ENCODE data around the gene ZCCHC14.
"Not testable (repeated sequence)": the region's sequence is repeated elsewhere in the genome, so short reads cannot be mapped to it uniquely, and the experiment has no call there.

Gene ZCCHC14

DNA sequence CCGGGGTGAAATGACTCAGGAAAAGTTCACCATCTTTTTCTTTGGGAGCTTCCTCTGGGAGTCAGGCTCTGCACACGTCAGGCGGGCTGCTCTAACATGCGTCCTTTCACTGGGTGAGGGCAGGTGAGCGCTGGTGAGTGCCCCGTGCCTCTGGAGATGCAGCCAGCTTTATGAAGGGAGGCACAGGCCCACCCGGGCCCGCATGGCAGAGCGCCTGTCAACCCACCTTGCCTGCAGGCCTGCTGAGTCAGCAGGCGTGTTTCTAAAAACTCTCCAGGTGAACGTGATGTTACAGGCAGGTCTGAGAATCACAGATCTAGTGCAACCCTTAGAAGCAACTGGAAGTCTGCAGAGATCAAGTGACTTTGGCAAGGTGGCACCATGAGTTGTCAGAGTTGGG, 82.3 kb downstream of the ZCCHC14 start:
- no peak for DNase-seq (ENCODE audit: low read depth, low spot score)

- DNase-seq (ENCODE audit: low read depth, low spot score): no peak
Measured at GRCh38 chr16:87409781-87410180, 83.0 kb downstream of the ZCCHC14 start.

DNA sequence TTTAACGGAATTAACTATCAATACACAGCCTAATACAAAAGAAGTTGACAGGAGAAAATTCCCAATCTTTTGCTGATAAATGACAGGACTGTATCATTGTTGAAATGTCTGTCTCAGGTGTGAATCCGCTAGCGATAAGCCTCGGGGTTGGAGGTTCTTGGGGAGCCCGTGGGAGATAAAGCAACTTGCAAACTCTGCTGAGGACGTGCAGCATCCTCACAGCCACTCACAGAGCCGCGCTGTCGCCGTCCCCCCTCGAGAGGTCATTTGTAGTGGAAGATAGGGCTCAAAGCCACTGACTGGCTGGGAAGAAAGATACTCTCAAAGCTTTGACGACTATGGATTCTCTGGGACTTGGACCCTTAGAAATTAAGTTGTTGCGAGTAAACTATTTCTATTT, 83.7 kb downstream of the ZCCHC14 start:
- DNase-seq (ENCODE audit: low read depth, low spot score): no peak

- DNase-seq (ENCODE audit: low read depth, low spot score): no peak
Measured at GRCh38 chr16:87407511-87408112, 85.2 kb downstream of the ZCCHC14 start.

DNA sequence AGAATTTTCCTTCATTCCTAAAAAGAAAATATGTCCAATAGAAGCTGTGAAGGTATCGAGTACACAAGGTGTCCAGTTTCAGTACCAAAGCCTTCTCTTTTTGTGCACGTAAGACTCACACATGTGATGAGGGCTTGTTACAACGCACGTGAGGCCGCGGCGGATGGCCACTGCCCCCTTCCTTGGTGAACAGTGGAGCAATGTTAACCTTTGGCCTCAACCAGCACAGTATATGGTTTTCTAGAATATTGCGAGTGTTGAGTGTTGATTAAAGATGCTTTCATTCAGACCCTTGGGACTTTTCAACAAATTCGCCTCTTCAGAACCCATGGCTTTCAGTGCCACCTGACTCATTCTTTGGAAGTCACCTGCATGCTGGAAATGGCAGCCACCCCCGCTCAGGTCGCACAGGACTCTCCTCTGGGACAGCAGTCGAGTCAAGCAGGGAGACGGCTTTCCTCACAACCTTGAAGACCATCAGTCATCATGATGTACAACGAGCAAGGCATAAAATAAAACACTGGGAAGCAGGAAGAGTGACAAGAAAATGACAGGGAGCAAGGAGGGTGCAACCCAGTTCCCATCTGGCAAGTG, 86.2 kb downstream of the ZCCHC14 start:
- DNase-seq (ENCODE audit: low read depth, low spot score): no peak

DNA sequence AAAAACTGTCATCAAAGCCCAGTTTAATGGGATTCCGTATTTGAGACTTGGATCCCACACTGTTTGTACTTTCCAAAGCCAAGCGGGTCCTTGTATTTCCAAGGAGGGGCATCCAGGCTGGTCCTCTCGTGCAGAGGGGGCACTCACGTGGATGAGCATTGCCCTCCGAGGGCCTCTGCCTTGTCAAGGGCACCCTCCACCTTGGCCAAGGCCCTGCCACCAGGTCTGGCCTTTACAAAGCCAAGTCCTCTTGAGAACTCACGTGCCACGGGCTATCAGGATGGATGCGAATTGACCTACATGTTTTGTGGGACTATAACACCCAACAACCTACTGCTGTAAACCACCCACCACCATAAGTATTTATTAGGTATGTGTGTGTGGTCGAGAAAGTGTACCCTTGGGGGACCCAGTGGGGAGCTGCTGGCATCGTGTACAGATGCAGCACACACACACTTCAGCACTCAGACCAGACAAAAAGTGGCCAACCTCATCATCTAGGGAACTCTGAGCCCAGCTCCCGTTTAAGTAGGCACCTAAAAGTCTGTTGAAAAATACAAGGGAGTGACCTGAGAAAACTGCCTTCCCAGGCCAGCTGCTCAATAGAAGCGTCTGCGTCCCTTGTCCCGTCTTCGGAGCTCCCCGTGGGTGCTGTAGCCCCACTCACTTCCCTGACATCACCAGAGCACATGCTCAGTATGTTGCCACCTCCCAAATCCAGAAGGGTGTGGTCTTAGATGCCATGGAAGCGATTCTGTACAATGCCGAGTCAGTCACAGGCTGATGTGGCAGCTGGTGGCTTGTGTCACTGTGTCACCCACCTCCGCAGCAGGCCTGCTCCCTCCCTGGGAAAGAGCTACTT, 87.8 kb downstream of the ZCCHC14 start:
- DNase-seq (ENCODE audit: low read depth, low spot score): no peak

DNA sequence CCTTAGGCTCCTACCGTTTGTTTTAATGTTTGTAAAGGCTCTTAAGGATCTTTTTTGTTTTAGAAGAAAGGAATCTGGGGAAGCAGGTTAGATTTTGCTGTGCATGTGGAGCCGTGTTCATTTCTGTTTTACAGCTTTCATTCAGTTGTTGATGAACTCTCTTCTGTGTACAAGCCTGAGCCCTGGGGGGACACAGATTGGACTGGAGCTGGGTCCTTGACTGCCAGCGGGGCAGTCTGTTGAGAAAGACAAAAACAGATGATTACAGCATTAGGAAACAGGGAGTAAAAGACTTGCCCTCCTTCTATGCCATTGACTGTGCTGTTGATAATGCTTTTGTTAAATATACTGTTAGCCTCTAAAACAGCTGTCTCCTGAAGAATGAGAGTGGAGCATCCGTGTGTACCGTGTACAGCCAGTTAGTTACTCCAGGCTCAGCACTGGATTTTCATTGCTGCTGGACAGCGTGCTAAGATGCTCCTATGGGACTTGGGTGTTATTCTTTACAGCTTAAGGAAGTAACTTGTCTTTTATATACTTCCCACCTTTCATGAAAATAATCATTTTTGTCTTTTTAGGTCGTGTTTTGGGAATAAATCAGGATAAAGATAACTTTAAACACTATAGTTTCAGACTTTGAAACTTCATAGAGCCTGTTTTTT, 97.5 kb downstream of the ZCCHC14 start:
- no peak for DNase-seq (ENCODE audit: low read depth, low spot score)

GRCh38 chr16:87393680-87394055, 99.2 kb downstream of the ZCCHC14 start:
- no peak for DNase-seq (ENCODE audit: low read depth, low spot score)

GRCh38 chr16:87392821-87393679, 99.8 kb downstream of the ZCCHC14 start:
- no peak for DNase-seq (ENCODE audit: low read depth, low spot score)

DNA sequence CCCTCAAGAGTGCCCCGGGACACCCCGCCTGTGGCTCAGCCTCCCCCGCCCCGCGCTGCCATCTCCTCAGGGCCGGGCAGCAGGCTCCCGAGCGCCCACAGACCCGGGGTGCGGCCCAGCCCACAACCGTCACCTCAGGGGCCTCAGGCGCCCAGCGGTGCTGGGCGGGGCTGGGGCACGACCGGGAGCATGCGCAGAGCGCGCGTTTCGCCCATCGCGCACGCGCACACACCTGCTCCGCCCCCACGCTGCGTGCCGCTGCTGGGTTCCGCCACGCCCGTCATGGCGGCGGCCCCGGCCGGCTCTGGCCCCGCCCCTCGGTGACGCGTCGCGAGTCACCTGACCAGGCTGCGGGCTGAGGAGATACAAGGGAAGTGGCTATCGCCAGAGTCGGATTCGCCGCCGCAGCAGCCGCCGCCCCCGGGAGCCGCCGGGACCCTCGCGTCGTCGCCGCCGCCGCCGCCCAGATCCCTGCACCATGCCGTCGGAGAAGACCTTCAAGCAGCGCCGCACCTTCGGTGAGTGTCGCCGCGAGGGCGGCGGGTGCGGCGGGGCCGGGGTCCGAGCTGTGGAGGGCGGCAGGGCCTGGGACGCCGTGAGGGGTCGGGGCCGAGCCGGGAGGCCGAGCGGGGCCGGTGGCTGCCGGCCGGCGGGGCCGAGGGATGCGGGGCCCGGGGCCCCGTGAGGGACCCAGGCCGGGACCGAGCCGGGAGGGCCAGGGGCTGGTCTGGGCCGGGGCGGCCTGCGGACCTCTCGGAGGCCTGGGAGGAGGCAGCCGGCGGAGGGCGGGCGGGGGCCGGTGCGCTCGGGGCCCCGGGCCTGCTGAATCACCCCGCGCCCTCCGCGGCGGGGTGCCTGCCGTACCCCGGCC, 100.6 kb downstream of the ZCCHC14 start, which contains the start of gene MAP1LC3B:
Gene MAP1LC3B, plus strand, starts transcription at position 387 of the 871 bp plus-strand sequence. Its CDS starts 92 bp downstream, at position 479.
- peak; percentile 89 for DNase-seq (ENCODE audit: low read depth, low spot score)

DNA sequence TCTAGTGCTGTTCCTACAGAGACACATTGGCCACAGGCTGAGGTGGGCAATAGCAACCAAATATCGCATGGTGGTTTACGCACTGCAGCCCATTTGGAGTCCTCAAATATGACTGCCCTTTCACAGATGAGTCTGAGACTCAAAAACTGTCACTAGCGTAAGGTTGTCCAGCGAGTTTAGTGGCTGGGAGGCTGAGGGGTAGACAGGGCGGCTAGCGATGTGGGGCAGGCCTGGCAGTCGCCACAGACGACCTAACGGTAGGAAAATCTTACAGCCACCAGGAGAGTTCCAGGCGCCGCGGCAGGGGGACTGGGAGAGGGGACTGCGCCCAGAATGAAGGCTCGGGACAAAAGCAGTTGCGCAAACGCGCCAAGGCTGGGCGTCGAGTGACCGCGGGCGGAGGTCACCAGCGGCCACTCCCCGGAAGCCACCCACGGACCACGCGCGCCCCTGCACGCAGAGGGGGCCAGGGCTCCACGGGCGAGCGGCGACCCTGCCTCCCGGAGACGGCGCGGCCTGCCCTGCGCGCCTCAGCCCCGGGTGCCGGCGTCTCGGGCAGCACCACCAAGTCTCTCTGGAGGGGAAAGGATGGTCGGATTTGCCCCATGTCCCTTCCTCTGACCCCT, 101.4 kb downstream of the ZCCHC14 start:
- DNase-seq (ENCODE audit: low read depth, low spot score): no peak

DNA sequence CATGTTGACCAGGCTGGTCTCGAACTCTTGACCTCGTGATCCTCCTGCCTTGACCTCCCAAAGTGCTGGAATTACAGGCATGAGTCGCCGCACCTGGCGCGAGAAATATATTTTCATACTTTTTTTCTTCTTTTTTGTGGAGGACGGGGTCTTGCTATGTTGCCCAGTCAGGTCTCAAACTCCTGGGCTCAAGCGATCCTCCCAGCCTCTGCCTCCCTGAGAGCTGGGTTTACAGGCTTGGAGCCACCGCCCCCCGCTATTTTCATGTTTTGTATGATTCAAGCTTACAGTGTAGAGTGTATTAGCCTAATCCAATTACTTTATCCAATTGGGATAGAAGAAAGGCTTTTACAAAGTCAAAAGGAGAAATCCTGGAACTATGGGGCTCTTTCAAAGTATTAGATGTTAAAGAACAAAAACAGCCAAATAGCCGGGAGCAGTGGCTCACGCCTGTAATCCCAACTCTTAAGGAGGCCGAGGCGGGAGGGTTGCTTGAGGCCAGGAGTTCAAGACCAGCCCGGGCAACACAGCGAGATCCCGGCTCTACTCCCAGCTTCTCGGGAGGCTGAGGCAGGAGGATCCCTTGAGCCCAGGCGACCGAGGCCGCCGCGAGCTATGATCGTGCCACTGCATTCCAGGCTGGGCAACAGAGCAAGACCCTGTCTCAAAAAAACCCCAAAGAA, 102.0 kb downstream of the ZCCHC14 start:
- DNase-seq (ENCODE audit: low read depth, low spot score): no peak

DNA sequence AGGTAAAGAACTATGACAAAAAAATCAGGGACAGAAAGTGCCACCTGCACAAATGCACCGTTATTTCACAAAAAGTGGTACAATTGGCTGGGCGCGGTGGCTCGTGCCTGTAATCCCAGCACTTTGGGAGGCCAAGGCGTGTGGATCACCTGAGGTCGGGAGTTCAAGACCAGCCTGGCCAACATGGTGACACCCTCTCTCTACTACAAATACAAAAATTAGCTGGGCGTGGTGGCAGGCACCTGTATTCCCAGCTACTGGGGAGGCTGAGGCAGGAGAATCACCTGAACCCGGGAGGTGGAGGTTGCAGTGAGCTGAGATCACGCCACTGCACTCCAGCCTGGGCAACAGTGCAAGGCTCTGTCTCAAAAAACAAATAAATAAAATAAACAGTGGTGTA, 102.9 kb downstream of the ZCCHC14 start:
- not testable (repeated sequence) for DNase-seq (ENCODE audit: low read depth, low spot score)

GRCh38 chr16:87389245-87389644, 103.6 kb downstream of the ZCCHC14 start:
- DNase-seq (ENCODE audit: low read depth, low spot score): no peak

DNA sequence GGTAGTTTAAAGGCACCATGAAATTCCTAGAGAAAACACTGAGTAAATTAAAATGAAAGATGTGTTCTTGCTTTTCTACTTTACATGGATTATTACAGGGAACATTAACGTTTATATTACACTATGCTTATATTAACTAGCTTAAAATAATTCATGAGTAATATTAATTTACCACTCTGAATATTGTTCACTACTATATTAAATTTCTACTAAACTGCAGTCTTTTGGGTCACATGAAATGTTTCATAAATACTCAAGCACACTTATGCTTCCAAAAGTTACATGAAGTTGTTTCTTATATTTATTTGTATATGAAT, 104.0 kb downstream of the ZCCHC14 start:
- DNase-seq (ENCODE audit: low read depth, low spot score): no peak

- DNase-seq (ENCODE audit: low read depth, low spot score): peak; percentile 70
Measured at GRCh38 chr16:87387942-87388817, 104.6 kb downstream of the ZCCHC14 start.

GRCh38 chr16:87384875-87385167, 108.0 kb downstream of the ZCCHC14 start:
- DNase-seq (ENCODE audit: low read depth, low spot score): not testable (repeated sequence)

DNA sequence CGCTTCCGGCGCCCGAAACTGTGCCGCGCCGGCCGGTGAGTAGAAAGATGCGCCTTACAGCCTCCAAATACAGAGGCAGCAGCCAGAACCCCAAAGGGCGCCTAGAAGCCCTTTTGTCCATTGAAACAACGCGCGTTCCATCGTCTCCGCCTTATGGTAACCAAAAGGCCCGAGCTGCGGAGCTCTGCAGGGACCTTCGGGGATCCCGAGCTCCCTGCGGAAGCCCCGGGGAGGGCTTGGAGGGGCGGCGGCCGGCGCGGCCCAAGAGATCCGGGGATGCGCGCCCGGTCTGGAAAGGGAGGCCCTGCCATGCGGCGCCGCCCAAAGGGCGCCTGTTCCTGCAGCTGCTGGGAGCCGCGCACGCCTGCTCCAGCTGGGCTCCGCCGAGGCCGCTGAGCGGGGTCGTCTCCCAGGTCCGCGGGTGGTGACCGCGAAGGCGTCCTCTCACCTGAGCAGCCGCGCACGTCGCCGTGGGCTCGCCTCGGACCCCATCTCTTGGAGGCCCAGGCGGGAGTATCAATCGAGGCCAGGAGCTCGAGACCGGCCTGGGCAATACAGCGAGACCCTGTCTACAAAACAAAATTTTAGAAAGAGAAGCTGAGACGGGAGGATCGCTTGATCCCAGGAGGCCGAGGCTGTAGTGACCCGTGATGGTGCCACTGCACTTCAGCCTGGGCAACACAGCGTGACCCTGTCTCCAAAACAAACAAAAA, 108.5 kb downstream of the ZCCHC14 start:
- DNase-seq (ENCODE audit: low read depth, low spot score): no peak

Measured in activated naive CD8-positive, alpha-beta T cell treated with anti-CD3 and anti-CD28 coated beads, Interleukin-2, amount 50 U/mL, for 16 hours (primary cell).